C4-2B (cell line): ENCODE results near the gene CALD1.

ENCODE experiments used
- ZFX ChIP-seq: fragments of 450-650 bp; IDR thresholded peaks from 2 replicates; pipeline ENCODE4 v1.6.1; 2017
- TF ChIP-seq, protein P1 (sequence below): fragments of 450-650 bp; conservative IDR thresholded peaks from 2 replicates; pipeline ENCODE4 v1.5.1; 2017; ENCODE audit warnings: mild to moderate bottlenecking

DNA sequence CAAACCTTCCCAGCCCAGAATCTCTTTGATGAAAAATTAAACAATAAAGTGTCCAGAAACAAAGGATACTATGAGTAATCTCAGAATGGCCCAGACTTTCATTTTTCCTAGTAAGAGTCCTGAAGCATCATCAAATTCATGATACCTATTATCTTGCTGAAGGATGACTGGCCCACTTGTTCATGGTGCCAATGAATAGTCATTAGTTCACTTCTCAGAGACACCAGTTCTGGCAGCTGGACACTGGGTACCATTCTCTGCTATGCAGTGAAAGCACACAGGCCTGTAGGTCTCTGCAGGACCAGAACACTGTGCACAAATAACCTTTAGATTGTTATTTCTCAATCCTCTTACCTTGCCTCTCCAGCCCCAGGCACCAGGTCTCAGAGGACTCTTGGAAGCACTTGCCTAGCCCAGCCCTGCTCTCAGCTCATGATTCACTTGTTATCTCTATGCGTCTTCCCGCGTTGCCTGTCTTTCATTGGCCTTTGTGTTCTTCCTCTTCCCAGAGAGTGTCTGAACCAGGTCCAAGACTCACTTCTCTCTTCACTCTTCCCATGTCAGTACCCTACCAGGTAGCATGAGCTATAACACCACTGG lies 108.8 kb downstream of the CALD1 start:
- TF ChIP-seq, protein P1, sequence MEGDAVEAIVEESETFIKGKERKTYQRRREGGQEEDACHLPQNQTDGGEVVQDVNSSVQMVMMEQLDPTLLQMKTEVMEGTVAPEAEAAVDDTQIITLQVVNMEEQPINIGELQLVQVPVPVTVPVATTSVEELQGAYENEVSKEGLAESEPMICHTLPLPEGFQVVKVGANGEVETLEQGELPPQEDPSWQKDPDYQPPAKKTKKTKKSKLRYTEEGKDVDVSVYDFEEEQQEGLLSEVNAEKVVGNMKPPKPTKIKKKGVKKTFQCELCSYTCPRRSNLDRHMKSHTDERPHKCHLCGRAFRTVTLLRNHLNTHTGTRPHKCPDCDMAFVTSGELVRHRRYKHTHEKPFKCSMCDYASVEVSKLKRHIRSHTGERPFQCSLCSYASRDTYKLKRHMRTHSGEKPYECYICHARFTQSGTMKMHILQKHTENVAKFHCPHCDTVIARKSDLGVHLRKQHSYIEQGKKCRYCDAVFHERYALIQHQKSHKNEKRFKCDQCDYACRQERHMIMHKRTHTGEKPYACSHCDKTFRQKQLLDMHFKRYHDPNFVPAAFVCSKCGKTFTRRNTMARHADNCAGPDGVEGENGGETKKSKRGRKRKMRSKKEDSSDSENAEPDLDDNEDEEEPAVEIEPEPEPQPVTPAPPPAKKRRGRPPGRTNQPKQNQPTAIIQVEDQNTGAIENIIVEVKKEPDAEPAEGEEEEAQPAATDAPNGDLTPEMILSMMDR, result no peak
- no peak for TF ChIP-seq ZFX
